Smooth muscle cell (in vitro differentiated cells): Measurements from ENCODE around the gene RPTOR. TPM values are rescaled to one million over a fixed set of nuclear protein-coding genes. Genes with fewer than 3 reads are reported as not detected.

Experiments
- DNase-seq: peaks from one replicate; lab custom pipeline; 2025; ENCODE audit not compliant: unreplicated experiment; lab: John Stamatoyannopoulos, UW
- H2AFZ ChIP-seq: fragments of 200-600 bp; sonication (generic); 2 replicates; pipeline ENCODE4 v1.6.0; 2016; ENCODE audit warnings: antibody characterized with exemption, low read depth, mild to moderate bottlenecking
- H3F3A ChIP-seq: fragments of 200-600 bp; sonication (generic); 2 replicates; pipeline ENCODE4 v1.6.0; 2017; ENCODE audit warnings: antibody characterized with exemption, low read depth
- H3K27ac ChIP-seq: fragments of 200-600 bp; sonication (generic); 2 replicates; pipeline ENCODE4 v1.5.1; 2016; ENCODE audit warnings: low read depth, mild to moderate bottlenecking
- H3K27me3 ChIP-seq: fragments of 200-600 bp; sonication (generic); 2 replicates; pipeline ENCODE4 v1.6.1; 2016; ENCODE audit warnings: low read depth, mild to moderate bottlenecking
- H3K36me3 ChIP-seq: fragments of 200-600 bp; sonication (generic); 2 replicates; pipeline ENCODE4 v1.5.1; 2016; ENCODE audit warnings: low read depth
- H3K4me1 ChIP-seq: fragments of 200-600 bp; sonication (generic); 2 replicates; pipeline ENCODE4 v1.5.1; 2016; ENCODE audit warnings: low read depth
- H3K4me2 ChIP-seq: fragments of 200-600 bp; sonication (generic); 2 replicates; pipeline ENCODE4 v1.6.0; 2016; ENCODE audit warnings: mild to moderate bottlenecking
- H3K4me3 ChIP-seq: fragments of 200-600 bp; sonication (generic); 2 replicates; pipeline ENCODE4 v1.5.1; 2016; ENCODE audit warnings: mild to moderate bottlenecking
- H3K79me2 ChIP-seq: fragments of 200-600 bp; sonication (generic); 2 replicates; pipeline ENCODE4 v1.6.0; 2016; ENCODE audit warnings: low read depth, mild to moderate bottlenecking
- H3K9ac ChIP-seq: fragments of 200-600 bp; sonication (generic); 2 replicates; pipeline ENCODE4 v1.6.0; 2016; ENCODE audit warnings: low read depth
- H3K9me3 ChIP-seq: fragments of 200-600 bp; sonication (generic); replicated peaks from 2 replicates; pipeline ENCODE4 v1.5.1; 2016; ENCODE audit warnings: low read depth
- H4K20me1 ChIP-seq: fragments of 200-600 bp; sonication (generic); 2 replicates; pipeline ENCODE4 v1.6.0; 2016; ENCODE audit warnings: low read depth
- WGBS: methylation state at CpG from one replicate; pipeline ENCODE4 v1.1.7; 2016; ENCODE audit warnings: low lambda C conversion rate; 5-methylcytosine and 5-hydroxymethylcytosine counted together
- polyA plus RNA-seq: library from polyadenylated mRNA; unstranded; fragments of >200 nt; fragmentation: Nextera tagmentation; extraction: Ambion mirVana; gene quantifications from 2 replicates; pipeline ENCODE4 v1.2.1, GENCODE V29; 2016
- total RNA-seq: library from RNA; depleted of rRNA; stranded (reverse); fragments of >200 nt; gene quantifications from 2 replicates; pipeline ENCODE4 v1.2.3, GENCODE V29; 2014
- TF ChIP-seq, protein P1 (sequence below): fragments of 200-600 bp; sonication (generic); IDR thresholded peaks from 2 replicates; pipeline ENCODE4 v1.5.1; 2017; ENCODE audit warnings: borderline replicate concordance, mild to moderate bottlenecking, antibody characterized with exemption; ENCODE audit not compliant: insufficient read depth, poor library complexity, severe bottlenecking

RPTOR gene
- total and polyA plus RNA-seq, 2 experiments from 2014 or later, result 10.6 to 12.2 TPM

DNA sequence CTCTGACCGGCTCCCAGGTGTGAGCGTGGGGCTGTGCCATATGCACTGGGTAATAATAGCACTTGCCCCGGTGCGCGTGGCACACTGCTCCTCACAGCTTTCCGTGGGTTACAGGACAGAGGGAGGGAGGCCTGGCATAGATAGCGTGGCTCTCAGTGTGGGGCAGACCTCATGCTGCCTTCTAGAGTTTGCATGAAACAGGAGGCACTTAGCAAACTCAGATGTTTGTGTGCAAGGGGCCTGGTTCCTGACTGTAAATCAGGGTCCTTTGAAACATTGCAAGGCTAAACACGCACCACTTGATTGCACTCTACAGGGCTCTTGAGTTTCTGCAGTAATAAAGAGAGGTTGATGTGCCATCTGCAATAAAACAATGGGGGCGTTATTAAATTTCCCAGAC is 101.7 kb downstream of the RPTOR start:
- 83% methylated on average over 9 of the region's 9 CpGs for WGBS
- peaks cover 18% of the 10 kb centered on the region for H3K4me1 ChIP-seq
- H3K27me3 ChIP-seq, result no peaks in the 10 kb centered on the region
- H2AFZ ChIP-seq, result no peak overlapping the region
- no peaks in the 10 kb centered on the region for H3K36me3 ChIP-seq
- peaks cover 88% of the 10 kb centered on the region for H4K20me1 ChIP-seq
- H3K9ac ChIP-seq, result no peak overlapping the region
- no peak for DNase-seq
- H3K9me3 ChIP-seq, result no peaks in the 10 kb centered on the region
- H3K4me2 ChIP-seq, result no peak overlapping the region
- H3K79me2 ChIP-seq, result peaks cover 34% of the 10 kb centered on the region
- H3F3A ChIP-seq, result peaks cover 20% of the 10 kb centered on the region
- no peak overlapping the region for H3K27ac ChIP-seq
- TF ChIP-seq, protein P1, sequence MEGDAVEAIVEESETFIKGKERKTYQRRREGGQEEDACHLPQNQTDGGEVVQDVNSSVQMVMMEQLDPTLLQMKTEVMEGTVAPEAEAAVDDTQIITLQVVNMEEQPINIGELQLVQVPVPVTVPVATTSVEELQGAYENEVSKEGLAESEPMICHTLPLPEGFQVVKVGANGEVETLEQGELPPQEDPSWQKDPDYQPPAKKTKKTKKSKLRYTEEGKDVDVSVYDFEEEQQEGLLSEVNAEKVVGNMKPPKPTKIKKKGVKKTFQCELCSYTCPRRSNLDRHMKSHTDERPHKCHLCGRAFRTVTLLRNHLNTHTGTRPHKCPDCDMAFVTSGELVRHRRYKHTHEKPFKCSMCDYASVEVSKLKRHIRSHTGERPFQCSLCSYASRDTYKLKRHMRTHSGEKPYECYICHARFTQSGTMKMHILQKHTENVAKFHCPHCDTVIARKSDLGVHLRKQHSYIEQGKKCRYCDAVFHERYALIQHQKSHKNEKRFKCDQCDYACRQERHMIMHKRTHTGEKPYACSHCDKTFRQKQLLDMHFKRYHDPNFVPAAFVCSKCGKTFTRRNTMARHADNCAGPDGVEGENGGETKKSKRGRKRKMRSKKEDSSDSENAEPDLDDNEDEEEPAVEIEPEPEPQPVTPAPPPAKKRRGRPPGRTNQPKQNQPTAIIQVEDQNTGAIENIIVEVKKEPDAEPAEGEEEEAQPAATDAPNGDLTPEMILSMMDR, result no peak
- no peak overlapping the region for H3K4me3 ChIP-seq

GRCh38 chr17:80647746-80648145 is 103.1 kb downstream of the RPTOR start:
- peaks cover 86% of the 10 kb centered on the region for H4K20me1 ChIP-seq
- no peaks in the 10 kb centered on the region for H3K36me3 ChIP-seq
- peak overlapping the region; percentile 71 for H3K27ac ChIP-seq
- WGBS, result 8% methylated on average over 6 of the region's 6 CpGs
- H2AFZ ChIP-seq, result no peak overlapping the region
- no peaks in the 10 kb centered on the region for H3K9me3 ChIP-seq
- H3K4me1 ChIP-seq, result peaks cover 18% of the 10 kb centered on the region
- TF ChIP-seq, protein P1, result no peak
- H3K4me3 ChIP-seq, result no peak overlapping the region
- DNase-seq, result no peak
- H3F3A ChIP-seq, result peaks cover 20% of the 10 kb centered on the region
- peak overlapping the region; percentile 78 for H3K4me2 ChIP-seq
- H3K9ac ChIP-seq, result no peak overlapping the region
- H3K79me2 ChIP-seq, result peaks cover 38% of the 10 kb centered on the region
- H3K27me3 ChIP-seq, result no peaks in the 10 kb centered on the region

- no peak overlapping the region for H3K4me3 ChIP-seq
- peaks cover 89% of the 10 kb centered on the region for H4K20me1 ChIP-seq
- peaks cover 20% of the 10 kb centered on the region for H3F3A ChIP-seq
- no peak overlapping the region for H2AFZ ChIP-seq
- no peaks in the 10 kb centered on the region for H3K9me3 ChIP-seq
- no peaks in the 10 kb centered on the region for H3K36me3 ChIP-seq
- H3K79me2 ChIP-seq, result peaks cover 46% of the 10 kb centered on the region
- no peaks in the 10 kb centered on the region for H3K27me3 ChIP-seq
- peak overlapping the region; percentile 15 for H3K4me2 ChIP-seq
- WGBS, result 91% methylated on average over 10 of the region's 10 CpGs
- DNase-seq, result no peak
- H3K27ac ChIP-seq, result peak overlapping the region; percentile 85
- peaks cover 18% of the 10 kb centered on the region for H3K4me1 ChIP-seq
- TF ChIP-seq, protein P1, result no peak
- H3K9ac ChIP-seq, result peak overlapping the region; percentile 2
Measured at GRCh38 chr17:80649200-80649644, 104.6 kb downstream of the RPTOR start.

GRCh38 chr17:80649672-80650330 is 105.2 kb downstream of the RPTOR start:
- H3F3A ChIP-seq, result peaks cover 20% of the 10 kb centered on the region
- H3K4me2 ChIP-seq, result peak overlapping the region; percentile 66
- peaks cover 85% of the 10 kb centered on the region for H4K20me1 ChIP-seq
- DNase-seq, result peak; percentile 19
- no peaks in the 10 kb centered on the region for H3K27me3 ChIP-seq
- no peak overlapping the region for H2AFZ ChIP-seq
- H3K9ac ChIP-seq, result peak overlapping the region; percentile 21
- H3K9me3 ChIP-seq, result no peaks in the 10 kb centered on the region
- TF ChIP-seq, protein P1, result peak; percentile 48
- H3K4me1 ChIP-seq, result peaks cover 18% of the 10 kb centered on the region
- H3K4me3 ChIP-seq, result no peak overlapping the region
- peaks cover 41% of the 10 kb centered on the region for H3K79me2 ChIP-seq
- no peaks in the 10 kb centered on the region for H3K36me3 ChIP-seq
- peak overlapping the region; percentile 85 for H3K27ac ChIP-seq
- WGBS, result 27% methylated on average over 14 of the region's 14 CpGs
